Skin epidermis (tissue), 12 donors: Measurements from ENCODE around the gene CLN3.
"Not testable (repeated sequence)": the region's sequence is repeated elsewhere in the genome, so short reads cannot be mapped to it uniquely, and the experiment has no call there.

Experiments
- H3K27ac ChIP-seq, 21 experiments: fragments of 200-600 bp; sonication (generic) in 11 of 21; one replicate each; pipeline ENCODE4 v1.5.0; 2020; ENCODE audit warnings: mild to moderate bottlenecking in 3 of 21, inconsistent platforms in 2 of 21, moderate library complexity in 2 of 21
- H3K4me3 ChIP-seq, 7 experiments: fragments of 200-600 bp; sonication (generic) in 2 of 7; one replicate each; pipeline ENCODE4 v1.5.0; 2020; ENCODE audit warnings: inconsistent platforms in 2 of 7, mild to moderate bottlenecking in 2 of 7, moderate library complexity in 1 of 7

Gene CLN3

GRCh38 chr16:28495795-28496749, 4.2 kb upstream of the CLN3 start:
- peak overlapping the region in 3 of 7 experiments; percentile 17 to 22 (median 21) for H3K4me3 ChIP-seq
- H3K27ac ChIP-seq, result peak overlapping the region in 19 of 21 experiments; percentile 31 to 100 (median 84)

- peak overlapping the region in 20 of 21 experiments; percentile 31 to 100 (median 85) for H3K27ac ChIP-seq
- peak overlapping the region in 6 of 7 experiments; percentile 17 to 30 (median 20) for H3K4me3 ChIP-seq
These were observed 3.4 kb upstream of the CLN3 start for GRCh38 chr16:28495098-28495793.

- H3K27ac ChIP-seq, result peak within 1 kb of the TSS in 20 of 21 experiments; percentile 31 to 100 (median 96)
- peak within 1 kb of the TSS in 6 of 7 experiments; percentile 17 to 30 (median 20) for H3K4me3 ChIP-seq
These were observed 2.4 kb upstream of the CLN3 start, which contains the start of gene APOBR for GRCh38 chr16:28494121-28494851. Gene APOBR (plus strand): TSS chr16:28494643. CDS start chr16:28494682, 39 bp downstream.

- H3K4me3 ChIP-seq, result peak overlapping the region in 6 of 7 experiments; percentile 66 to 94 (median 78)
- peak overlapping the region in 20 of 21 experiments; percentile 86 to 100 (median 97) for H3K27ac ChIP-seq
These were observed 637 bp upstream of the CLN3 start for GRCh38 chr16:28492511-28492910.

- Histone ChIP-seq H3K4me3 (peak overlapping the region; percentile 66 to 94 (median 80)), H3K27ac (peak overlapping the region; percentile 68 to 100 (median 97))
These were observed 474 bp downstream of the CLN3 start for GRCh38 chr16:28491230-28491969.

- H3K27ac ChIP-seq, result no peak overlapping the region
- no peak overlapping the region for H3K4me3 ChIP-seq
These were observed 5.6 kb downstream of the CLN3 start for GRCh38 chr16:28486266-28486665.

GRCh38 chr16:28483361-28483760, 8.5 kb downstream of the CLN3 start:
- not testable (repeated sequence) for H3K4me3 ChIP-seq, H3K27ac ChIP-seq

GRCh38 chr16:28482026-28482425, 9.8 kb downstream of the CLN3 start:
- H3K27ac ChIP-seq, result no peak overlapping the region

GRCh38 chr16:28478506-28479180, 13.2 kb downstream of the CLN3 start:
- H3K4me3 ChIP-seq, result no peak overlapping the region

More at GRCh38 chr16:28482026-28482425, 9.8 kb downstream of the CLN3 start:
- no peak overlapping the region for H3K4me3 ChIP-seq

GRCh38 chr16:28477311-28477920, 14.5 kb downstream of the CLN3 start:
- Histone ChIP-seq H3K27ac (no peak overlapping the region), H3K4me3 (no peak overlapping the region)

More at GRCh38 chr16:28478506-28479180, 13.2 kb downstream of the CLN3 start:
- H3K27ac ChIP-seq, result no peak overlapping the region

GRCh38 chr16:28475221-28475620, 16.7 kb downstream of the CLN3 start:
- Histone ChIP-seq H3K4me3 (no peak overlapping the region), H3K27ac (no peak overlapping the region)

GRCh38 chr16:28473714-28474265, 18.1 kb downstream of the CLN3 start:
- H3K27ac ChIP-seq, result peak overlapping the region in 3 of 21 experiments; percentile 39 to 51 (median 48)

GRCh38 chr16:28447081-28447480, 44.8 kb downstream of the CLN3 start:
- not testable (repeated sequence) for H3K4me3 ChIP-seq, H3K27ac ChIP-seq

More at GRCh38 chr16:28473714-28474265, 18.1 kb downstream of the CLN3 start:
- H3K4me3 ChIP-seq, result no peak overlapping the region

GRCh38 chr16:28446388-28446787, 45.5 kb downstream of the CLN3 start:
- H3K27ac ChIP-seq, result not testable (repeated sequence)

GRCh38 chr16:28443943-28444342, 47.9 kb downstream of the CLN3 start:
- not testable (repeated sequence) for H3K4me3 ChIP-seq, H3K27ac ChIP-seq

More at GRCh38 chr16:28446388-28446787, 45.5 kb downstream of the CLN3 start:
- H3K4me3 ChIP-seq, result not testable (repeated sequence)

- not testable (repeated sequence) for H3K27ac ChIP-seq, H3K4me3 ChIP-seq
These were observed 53.0 kb downstream of the CLN3 start for GRCh38 chr16:28438899-28439298.

- H3K27ac ChIP-seq, H3K4me3 ChIP-seq: not testable (repeated sequence)
These were observed 56.5 kb downstream of the CLN3 start for GRCh38 chr16:28435340-28435739.
